ENCODE data around the gene NFATC4. TPM values are rescaled to one million over a fixed set of nuclear protein-coding genes. Genes with fewer than 3 reads are reported as not detected.

Gene NFATC4
- 0.81 and 6.9 TPM in 2 replicates for polyA plus RNA-seq

DNA sequence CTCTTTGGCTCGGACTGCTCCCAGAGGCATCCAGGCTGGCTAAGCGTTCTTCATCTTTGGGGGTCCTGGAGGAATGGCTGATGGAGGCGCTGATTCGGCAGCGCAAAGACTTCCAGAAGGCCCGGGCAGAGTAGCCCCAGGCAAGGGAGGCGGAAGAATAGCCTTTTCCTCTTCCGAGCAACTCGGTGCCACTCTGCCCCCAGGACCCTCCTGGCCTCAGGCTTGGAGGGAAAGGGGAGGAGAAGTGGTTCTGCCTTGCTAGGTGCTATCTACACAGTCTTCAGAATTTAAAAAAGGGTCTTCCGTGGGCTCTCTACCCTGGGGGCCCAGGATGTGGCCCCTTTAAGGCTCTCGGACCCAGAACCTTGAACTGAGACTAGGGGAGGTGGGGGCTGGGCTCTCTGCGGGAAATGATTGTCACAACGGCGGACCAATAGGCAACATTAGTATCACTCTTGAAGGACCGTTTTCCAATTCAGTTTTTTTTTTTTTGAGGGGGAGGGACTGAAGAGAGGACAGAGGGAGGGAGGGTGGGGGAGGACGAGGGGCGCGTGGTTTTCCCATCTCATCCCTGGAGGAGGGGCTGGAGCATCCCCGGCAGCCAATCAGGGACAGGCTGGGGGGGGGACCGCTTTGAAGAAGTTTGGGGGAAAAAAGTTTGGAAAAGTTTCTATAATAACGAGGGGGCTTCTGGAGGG, at the start of gene NFATC4:
TSS of gene NFATC4 (plus strand) at position 671 of the 698 bp plus-strand sequence. CDS start 157 bp downstream, outside the sequence.

DNA sequence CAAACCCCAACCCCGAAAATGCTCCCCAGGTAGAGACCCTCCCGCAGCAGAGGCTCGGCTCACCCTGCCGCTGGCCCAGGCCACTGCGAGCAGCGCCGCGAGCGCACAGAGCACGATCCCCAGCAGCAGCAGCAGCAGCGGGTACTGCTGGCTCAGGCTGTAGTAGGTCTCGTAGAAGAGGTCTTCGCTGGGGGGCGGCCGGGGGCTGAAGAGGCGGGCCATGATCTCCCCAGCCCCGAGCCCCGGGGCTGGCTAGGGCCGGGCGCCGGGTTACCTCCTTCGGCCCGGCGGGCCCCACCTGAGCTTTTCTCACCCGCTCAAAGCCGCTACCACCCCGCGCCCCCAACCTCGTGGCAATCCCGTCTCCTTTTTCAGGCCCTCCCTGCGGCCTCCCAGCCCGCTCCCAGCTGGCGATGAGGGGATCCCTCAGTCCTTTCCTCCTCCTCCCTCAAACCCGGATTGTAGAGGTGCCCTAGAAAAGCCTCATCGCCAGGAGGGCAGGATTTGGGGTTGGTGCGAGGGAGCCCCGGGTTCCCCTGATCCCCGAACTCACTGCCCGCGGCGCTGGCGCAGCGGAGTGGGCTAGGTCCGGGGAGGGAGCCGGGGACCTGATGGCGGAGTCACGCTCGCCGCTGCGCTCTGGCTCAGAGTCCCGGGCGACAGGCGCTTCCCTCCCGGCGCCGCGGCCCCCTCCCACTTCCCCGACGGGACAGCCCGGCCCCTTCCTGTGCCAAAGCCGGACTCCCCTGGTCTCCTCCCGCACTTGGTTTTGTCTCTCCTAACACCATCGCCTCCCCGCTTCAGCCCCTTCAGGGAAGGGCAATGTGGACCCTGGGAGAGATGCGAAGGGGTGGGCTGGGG, 33.3 kb upstream of the NFATC4 start, which contains the start of gene ADCY4:
TSS of gene ADCY4 (minus strand) at position 641 of the 861 bp plus-strand sequence. CDS start at position 222, 419 bp downstream.

DNA sequence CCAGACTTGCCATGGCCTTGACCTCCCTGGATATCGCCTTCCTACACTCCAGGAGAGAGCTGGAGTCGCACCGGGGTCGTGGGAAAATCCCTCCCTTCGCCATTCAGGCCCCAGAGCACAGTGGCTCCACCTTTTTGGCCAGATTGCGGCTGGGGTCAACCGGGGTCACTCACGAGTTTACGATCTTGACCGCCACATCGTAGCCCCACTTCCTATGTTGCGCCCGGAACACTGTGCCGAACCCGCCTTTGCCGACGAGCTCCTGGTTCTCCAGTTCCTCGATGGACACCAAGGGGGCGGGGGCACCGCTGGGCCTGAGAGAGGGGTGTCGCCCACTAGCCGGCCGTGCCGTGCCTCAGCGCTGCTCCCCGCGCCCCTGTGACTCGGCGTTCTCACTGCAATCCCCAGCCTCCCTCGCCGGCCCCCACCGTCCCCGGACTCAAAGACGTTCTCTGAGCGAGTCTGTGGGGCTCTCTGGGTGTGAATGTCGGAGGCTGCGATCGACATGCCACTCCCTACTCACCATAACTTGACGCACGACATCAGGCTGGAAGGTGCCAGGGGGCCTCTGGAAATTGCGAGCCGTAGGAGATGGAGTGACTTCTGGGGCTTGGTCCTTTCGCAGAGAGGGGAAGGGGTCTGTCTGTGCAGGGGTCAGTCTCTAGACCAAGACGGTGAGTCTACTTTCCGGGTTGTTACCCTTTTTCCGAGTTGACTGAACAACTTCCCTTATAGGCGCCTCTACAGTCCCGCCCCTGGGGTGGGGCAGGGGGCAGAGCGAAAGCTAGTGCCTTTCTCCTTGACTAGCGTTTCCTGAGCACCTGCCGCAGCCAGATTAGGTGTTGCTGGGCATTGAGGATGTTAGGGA, 28.5 kb upstream of the NFATC4 start, which contains the start of gene RIPK3:
TSS of gene RIPK3 (minus strand) at position 708 of the 868 bp plus-strand sequence. CDS start at position 543, 165 bp downstream.

DNA sequence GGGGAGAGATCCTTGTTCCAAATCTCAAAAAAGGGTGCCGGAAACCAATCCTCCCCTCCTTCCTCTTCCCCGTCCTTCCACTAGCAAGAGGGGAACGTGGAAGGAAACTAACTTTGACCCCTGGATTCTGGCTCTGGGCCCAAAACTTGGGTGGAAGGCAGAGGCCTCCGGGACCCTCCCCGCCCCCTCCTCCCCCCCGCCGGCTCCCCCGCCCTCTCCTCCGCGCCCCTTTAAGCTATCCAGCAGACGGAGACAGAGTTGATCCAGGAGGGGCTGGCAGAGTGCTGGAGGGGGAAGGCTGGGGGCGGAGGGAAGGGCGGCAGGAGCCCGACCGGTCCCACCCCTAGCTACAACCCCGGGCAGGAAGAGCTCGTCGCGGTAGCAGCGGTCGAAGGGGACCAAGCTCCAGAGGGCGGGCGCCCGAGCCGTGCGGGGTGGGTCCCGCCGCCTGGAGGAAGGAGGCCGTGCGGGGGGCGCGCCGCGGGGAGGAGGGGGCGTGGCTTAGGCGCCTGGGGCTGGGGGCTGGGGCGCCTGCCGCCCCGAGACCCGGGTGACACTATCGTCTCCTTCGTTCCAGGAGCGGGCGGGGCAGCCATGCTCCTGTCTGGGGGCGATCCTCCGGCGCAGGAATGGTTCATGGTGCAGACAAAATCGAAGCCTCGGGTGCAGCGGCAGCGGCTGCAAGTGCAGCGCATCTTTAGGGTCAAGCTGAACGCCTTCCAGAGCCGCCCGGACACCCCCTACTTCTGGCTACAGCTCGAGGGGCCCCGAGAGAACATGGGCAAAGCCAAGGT, 30.9 kb downstream of the NFATC4 start, which contains the start of gene NYNRIN:
TSS of gene NYNRIN (plus strand) at position 351 of the 794 bp plus-strand sequence. CDS start at position 595, 244 bp downstream.

Other genes with a start within 250 kb of the NFATC4 start
- gene FITM1, start 237.5 kb upstream of the NFATC4 start, polyA plus RNA-seq = not detected in 2 replicates
- 104 and 112 TPM in 2 replicates for gene PSME1, start 232.0 kb upstream of the NFATC4 start, polyA plus RNA-seq
- 21.2 and 22.7 TPM in 2 replicates for gene EMC9, start 226.6 kb upstream of the NFATC4 start, polyA plus RNA-seq
- gene PSME2, start 221.6 kb upstream of the NFATC4 start, polyA plus RNA-seq = 117 and 133 TPM in 2 replicates
- gene RNF31, start 220.7 kb upstream of the NFATC4 start, polyA plus RNA-seq = 15.5 and 28.7 TPM in 2 replicates
- gene IRF9, start 206.9 kb upstream of the NFATC4 start, polyA plus RNA-seq = 5.3 and 7.2 TPM in 2 replicates
- gene REC8, start 196.1 kb upstream of the NFATC4 start, polyA plus RNA-seq = 6.9 and 12.6 TPM in 2 replicates
- 11.9 and 14.7 TPM in 2 replicates for gene IPO4, start 179.4 kb upstream of the NFATC4 start, polyA plus RNA-seq
- gene TM9SF1, start 172.7 kb upstream of the NFATC4 start, polyA plus RNA-seq = 16.9 and 18.7 TPM in 2 replicates
- not detected in 2 replicates for gene TSSK4, start 162.5 kb upstream of the NFATC4 start, polyA plus RNA-seq
- gene CHMP4A, start 154.7 kb upstream of the NFATC4 start, polyA plus RNA-seq = 36.2 and 56.5 TPM in 2 replicates
- 35.8 and 55.7 TPM in 2 replicates for gene MDP1, start 152.1 kb upstream of the NFATC4 start, polyA plus RNA-seq
- 1,309 and 1,370 TPM in 2 replicates for gene NEDD8, start 135.8 kb upstream of the NFATC4 start, polyA plus RNA-seq
- gene GMPR2, start 135.3 kb upstream of the NFATC4 start, polyA plus RNA-seq = 57.3 and 98.9 TPM in 2 replicates
- gene TINF2, start 125.6 kb upstream of the NFATC4 start, polyA plus RNA-seq = 21.3 and 23.5 TPM in 2 replicates
- gene TGM1, start 105.0 kb upstream of the NFATC4 start, polyA plus RNA-seq = not detected in 2 replicates
- gene RABGGTA, start 96.6 kb upstream of the NFATC4 start, polyA plus RNA-seq = 13.6 and 17.3 TPM in 2 replicates
- gene DHRS1, start 68.4 kb upstream of the NFATC4 start, polyA plus RNA-seq = 7.7 and 15.5 TPM in 2 replicates
- 3.4 and 5.3 TPM in 2 replicates for gene NOP9, start 68.3 kb upstream of the NFATC4 start, polyA plus RNA-seq
- gene CIDEB, start 60.2 kb upstream of the NFATC4 start, polyA plus RNA-seq = 3.6 TPM in 1 of 2 replicates, not detected in the other
- 0.86 TPM in 1 of 2 replicates, not detected in the other for gene LTB4R2, start 58.0 kb upstream of the NFATC4 start, polyA plus RNA-seq
- gene LTB4R, start 56.7 kb upstream of the NFATC4 start, polyA plus RNA-seq = 0.79 and 1.8 TPM in 2 replicates
- 0.99 TPM in 1 of 2 replicates, not detected in the other for gene ADCY4, start 33.1 kb upstream of the NFATC4 start, polyA plus RNA-seq
- not detected in 2 replicates for gene RIPK3, start 28.2 kb upstream of the NFATC4 start, polyA plus RNA-seq
- gene NYNRIN, start 30.8 kb downstream of the NFATC4 start, polyA plus RNA-seq = 0.05 and 0.87 TPM in 2 replicates
- 2.9 and 5.2 TPM in 2 replicates for gene CBLN3, start 61.5 kb downstream of the NFATC4 start, polyA plus RNA-seq
- gene KHNYN, start 61.8 kb downstream of the NFATC4 start, polyA plus RNA-seq = 0.28 and 0.52 TPM in 2 replicates
- gene SDR39U1, start 74.6 kb downstream of the NFATC4 start, polyA plus RNA-seq = 100 and 109 TPM in 2 replicates
- not detected in 2 replicates for gene CMA1, start 140.1 kb downstream of the NFATC4 start, polyA plus RNA-seq
- gene CTSG, start 208.1 kb downstream of the NFATC4 start, polyA plus RNA-seq = not detected in 2 replicates
- gene GZMH, start 241.5 kb downstream of the NFATC4 start, polyA plus RNA-seq = not detected in 2 replicates